Adrenal gland (tissue), 12 donors: Measurements from ENCODE around the gene CACNA1B. TPM values are rescaled to one million over a fixed set of nuclear protein-coding genes. Genes with fewer than 3 reads are reported as not detected.

Experiments
- DNase-seq, 7 donors: peaks; one replicate each; pipeline ENCODE4 v3.0.0-alpha.2; 2019 to 2020
- H3K27ac ChIP-seq, 5 donors: fragments of 200-600 bp; sonication (generic) in 4 of 5; 1 replicate in 3 of 5; 2 replicates in 2 of 5; pipeline versions ENCODE4 v1.5.1 to v1.8.0; 2016 to 2020; ENCODE audit warnings: mild to moderate bottlenecking in 1 of 5
- H3K27me3 ChIP-seq: fragments of 200-600 bp; 2 replicates; pipeline ENCODE4 v1.8.0; 2021
- H3K36me3 ChIP-seq, 2 donors: fragments of 200-600 bp; replicated peaks in 1 of 2; 1 replicate in 1 of 2; 2 replicates in 1 of 2; pipeline versions ENCODE4 v1.5.1 to v1.8.0; 2018 to 2022
- H3K4me1 ChIP-seq, 2 donors: fragments of 200-600 bp; replicated peaks in 1 of 2; 1 replicate in 1 of 2; 2 replicates in 1 of 2; pipeline versions ENCODE4 v1.5.1 to v1.8.0; 2018 to 2021
- H3K4me3 ChIP-seq, 4 donors: fragments of 200-600 bp; sonication (generic) in 3 of 4; one replicate each; pipeline ENCODE4 v1.5.1; 2016 to 2018
- H3K9me3 ChIP-seq, 3 donors: fragments of 200-600 bp; sonication (generic) in 1 of 3; replicated peaks in 1 of 3; 1 replicate in 2 of 3; 2 replicates in 1 of 3; pipeline versions ENCODE4 v1.5.1 to v1.8.0; 2016 to 2021
- POLR2A ChIP-seq, 2 donors: fragments of 450-650 bp; IDR thresholded peaks; one replicate each; pipeline ENCODE4 v1.6.1; 2017; ENCODE audit warnings: antibody characterized with exemption in 2 of 2, mild to moderate bottlenecking in 2 of 2, moderate library complexity in 1 of 2
- WGBS, 4 donors: extraction: QIAGEN DNeasy Blood & Tissue Kit in 2 of 4; methylation state at CpG; one replicate each; pipeline versions ENCODE4 v1.1.5 to v1.1.7; 2013 to 2017; 5-methylcytosine and 5-hydroxymethylcytosine counted together
- intact Hi-C, 2 donors: fragments of 100-400 bp; cut with DNase I; formaldehyde crosslinking; loops; one replicate each; pipeline versions ENCODE4 v1.14.1 to v1.15.0; 2022 to 2023
- polyA plus RNA-seq, 3 donors: library from polyadenylated mRNA; stranded (reverse); fragments of 200-250 nt in 2 of 3; fragments of 350-450 nt in 1 of 3; fragmentation: Illumina TruSeq in 1 of 3; extraction: RNeasy Lipid Tissue Mini Kit (QIAGEN cat#74804) in 1 of 3; gene quantifications; one replicate each; pipeline ENCODE4 v1.2.3, GENCODE V29; 2013 to 2014
- total RNA-seq, 9 donors: library from RNA; depleted of rRNA in 4 of 9; stranded (reverse); fragments of >200 nt in 4 of 9; fragments of 120-200 nt in 1 of 9; fragmentation: NEBNext Ultra II Directional in 1 of 9; extraction: Animal tissue kit (Norgen Biotek cat#: 25700) in 1 of 9; gene quantifications; one replicate each; pipeline versions ENCODE4 v1.1.0 to v1.2.4, GENCODE V29; 2013 to 2023
- TF ChIP-seq, protein P1 (sequence below), 6 experiments: fragments of 450-650 bp in 4 of 6; fragments of 200-600 bp in 2 of 6; sonication (generic) in 1 of 6; IDR thresholded peaks; 1 replicate in 5 of 6; 2 replicates in 1 of 6; pipeline versions ENCODE4 v1.5.1 to v1.8.0; 2016 to 2021; ENCODE audit warnings: antibody characterized with exemption in 6 of 6, mild to moderate bottlenecking in 2 of 6, moderate library complexity in 1 of 6
- donor health status: healthy with polysubstance abuse.
- donor health status: Bipolar disorder and iron deficiency.
- donor health status: DM: yes; HTN: yes; CAD: no.
- donor health status: DM: no; HTN: no; CAD: no.
- donor health status: DM: no; HTN: no; CAD: no.
- donor health status: DM: yes; HTN: yes; CAD: no.

Gene CACNA1B
- total and polyA plus RNA-seq, 12 donors, result 0.04 to 4.9 (median 1.1) TPM; not detected in 1

DNA sequence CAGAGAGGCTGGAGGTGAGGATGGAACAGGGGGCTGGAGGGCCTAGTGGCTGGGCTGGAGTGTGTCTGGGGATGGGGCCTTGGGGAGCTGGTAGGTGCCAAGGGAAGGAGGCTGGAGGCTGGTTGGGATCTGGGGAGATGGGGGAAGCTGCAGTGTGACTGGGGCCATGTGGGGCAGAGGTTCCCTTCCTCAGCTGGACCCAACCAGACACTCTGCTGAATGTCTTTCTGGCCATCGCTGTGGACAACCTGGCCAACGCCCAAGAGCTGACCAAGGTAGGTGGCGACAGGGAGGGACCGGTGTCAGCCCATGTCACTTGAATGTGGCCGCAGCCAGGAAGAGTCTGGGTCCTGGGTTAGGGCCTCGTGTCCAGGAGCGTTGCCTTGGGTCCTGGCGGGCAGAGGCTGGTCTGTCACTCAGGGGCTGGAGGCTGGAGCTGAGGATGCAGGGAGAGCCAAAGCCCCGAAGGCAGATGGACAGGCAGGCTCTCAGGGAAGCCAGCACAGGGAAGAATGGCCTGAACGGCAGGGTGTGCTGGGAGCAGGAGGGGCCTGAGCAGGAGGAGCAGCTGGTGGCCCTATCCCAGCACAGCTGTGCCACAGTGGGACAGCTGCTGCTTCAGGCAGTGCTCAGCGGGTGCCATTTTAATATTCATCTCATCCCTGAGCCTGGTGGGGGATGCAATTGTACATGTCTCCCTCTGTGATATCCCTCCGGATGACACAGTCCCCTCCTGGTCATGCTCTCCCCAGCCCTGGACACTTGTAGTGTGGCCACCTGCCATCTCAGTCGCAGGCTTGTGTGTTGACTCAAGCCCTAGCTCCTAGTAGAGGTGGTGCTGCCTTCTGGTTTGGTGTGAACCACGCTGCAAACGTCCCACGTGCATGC, 132.5 kb downstream of the CACNA1B start:
- Histone ChIP-seq H3K36me3 (no peaks in the 10 kb centered on the region), H3K9me3 (no peaks in the 10 kb centered on the region), H3K27ac (no peak overlapping the region), H3K4me3 (no peak overlapping the region), H3K4me1 (no peaks in the 10 kb centered on the region), H3K27me3 (no peaks in the 10 kb centered on the region)
- 71 to 86% (median 78%) methylated on average over 10 to 16 of the region's 16 CpGs for WGBS, 4 donors
- DNase-seq, result peak in 2 of 7 donors; percentile 9 to 52
- intact Hi-C loops, result no loop called here
- TF ChIP-seq, protein P1, sequence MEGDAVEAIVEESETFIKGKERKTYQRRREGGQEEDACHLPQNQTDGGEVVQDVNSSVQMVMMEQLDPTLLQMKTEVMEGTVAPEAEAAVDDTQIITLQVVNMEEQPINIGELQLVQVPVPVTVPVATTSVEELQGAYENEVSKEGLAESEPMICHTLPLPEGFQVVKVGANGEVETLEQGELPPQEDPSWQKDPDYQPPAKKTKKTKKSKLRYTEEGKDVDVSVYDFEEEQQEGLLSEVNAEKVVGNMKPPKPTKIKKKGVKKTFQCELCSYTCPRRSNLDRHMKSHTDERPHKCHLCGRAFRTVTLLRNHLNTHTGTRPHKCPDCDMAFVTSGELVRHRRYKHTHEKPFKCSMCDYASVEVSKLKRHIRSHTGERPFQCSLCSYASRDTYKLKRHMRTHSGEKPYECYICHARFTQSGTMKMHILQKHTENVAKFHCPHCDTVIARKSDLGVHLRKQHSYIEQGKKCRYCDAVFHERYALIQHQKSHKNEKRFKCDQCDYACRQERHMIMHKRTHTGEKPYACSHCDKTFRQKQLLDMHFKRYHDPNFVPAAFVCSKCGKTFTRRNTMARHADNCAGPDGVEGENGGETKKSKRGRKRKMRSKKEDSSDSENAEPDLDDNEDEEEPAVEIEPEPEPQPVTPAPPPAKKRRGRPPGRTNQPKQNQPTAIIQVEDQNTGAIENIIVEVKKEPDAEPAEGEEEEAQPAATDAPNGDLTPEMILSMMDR (IDR thresholded peaks at IDR 0.05), result no peak
- no peak for TF ChIP-seq POLR2A (IDR thresholded peaks at IDR 0.05)

DNA sequence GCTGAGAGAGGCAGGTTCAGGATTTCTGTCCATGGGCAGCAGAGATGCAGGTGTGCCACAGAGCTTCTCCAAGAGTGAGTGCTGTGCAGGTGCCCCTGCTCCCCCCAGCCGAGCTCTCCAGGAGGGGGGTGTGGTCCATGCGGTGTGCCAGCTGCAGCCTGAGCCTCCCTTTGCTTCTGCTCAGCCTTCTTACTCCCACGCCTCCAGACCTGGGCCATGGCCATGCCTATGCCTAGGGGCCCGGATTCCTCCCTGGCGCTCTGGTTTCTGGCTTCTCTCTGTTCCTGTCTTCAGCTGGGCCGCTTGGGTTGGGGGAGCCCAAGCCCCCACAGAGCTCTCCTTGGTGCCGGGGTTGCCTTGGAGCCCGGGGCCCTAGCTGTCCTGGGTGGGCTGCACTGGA, 133.3 kb downstream of the CACNA1B start:
- Histone ChIP-seq H3K4me1 (no peaks in the 10 kb centered on the region), H3K4me3 (no peak overlapping the region), H3K36me3 (no peaks in the 10 kb centered on the region), H3K9me3 (no peaks in the 10 kb centered on the region), H3K27ac (no peak overlapping the region), H3K27me3 (no peaks in the 10 kb centered on the region)
- DNase-seq, result peak in 1 of 7 donors; percentile 39
- 57 to 73% (median 70%) methylated on average over 7 to 8 of the region's 8 CpGs for WGBS, 4 donors
- intact Hi-C loops, result no loop called here
- TF ChIP-seq, protein P1 (IDR thresholded peaks at IDR 0.05), result no peak
- TF ChIP-seq POLR2A (IDR thresholded peaks at IDR 0.05), result no peak

DNA sequence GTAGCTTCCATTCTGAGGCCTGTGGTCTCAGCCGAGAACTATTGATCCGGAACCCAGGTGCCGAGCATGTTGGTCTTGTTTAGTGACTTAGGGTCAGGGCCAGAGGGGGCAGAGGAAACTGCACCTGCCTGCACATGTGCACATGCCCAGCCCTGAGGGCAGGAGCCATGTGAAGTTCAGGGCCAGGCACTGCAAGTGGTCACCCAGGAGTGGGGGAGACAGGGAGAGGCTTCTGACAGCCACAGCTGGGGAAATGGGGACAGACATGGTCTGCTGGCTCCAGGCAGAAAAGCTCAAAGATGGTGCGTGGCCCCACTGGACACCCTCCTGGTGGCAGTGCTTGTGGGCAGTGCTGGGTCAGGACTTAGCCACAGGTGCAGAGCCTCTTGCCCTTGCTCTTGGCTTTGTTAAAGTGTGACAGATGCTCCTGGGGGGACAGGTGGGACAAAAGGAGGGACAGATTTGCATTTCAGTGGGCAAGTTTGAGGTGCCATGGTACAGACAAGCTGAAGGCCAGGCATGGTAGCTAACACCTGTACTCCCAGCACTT, 134.4 kb downstream of the CACNA1B start:
- TF ChIP-seq POLR2A (IDR thresholded peaks at IDR 0.05), result no peak
- TF ChIP-seq, protein P1 (IDR thresholded peaks at IDR 0.05), result no peak
- intact Hi-C loops, result no loop called here
- no peaks in the 10 kb centered on the region for H3K9me3 ChIP-seq
- DNase-seq, result peak in 1 of 7 donors; percentile 35
- H3K4me3 ChIP-seq, result no peak overlapping the region
- no peaks in the 10 kb centered on the region for H3K4me1 ChIP-seq
- H3K36me3 ChIP-seq, result no peaks in the 10 kb centered on the region
- H3K27me3 ChIP-seq, result no peaks in the 10 kb centered on the region
- H3K27ac ChIP-seq, result no peak overlapping the region
- WGBS, 4 donors, result 70 to 96% (median 86%) methylated on average over 4 of the region's 4 CpGs; no CpG with 5 or more reads in 1 of the 4 donors

DNA sequence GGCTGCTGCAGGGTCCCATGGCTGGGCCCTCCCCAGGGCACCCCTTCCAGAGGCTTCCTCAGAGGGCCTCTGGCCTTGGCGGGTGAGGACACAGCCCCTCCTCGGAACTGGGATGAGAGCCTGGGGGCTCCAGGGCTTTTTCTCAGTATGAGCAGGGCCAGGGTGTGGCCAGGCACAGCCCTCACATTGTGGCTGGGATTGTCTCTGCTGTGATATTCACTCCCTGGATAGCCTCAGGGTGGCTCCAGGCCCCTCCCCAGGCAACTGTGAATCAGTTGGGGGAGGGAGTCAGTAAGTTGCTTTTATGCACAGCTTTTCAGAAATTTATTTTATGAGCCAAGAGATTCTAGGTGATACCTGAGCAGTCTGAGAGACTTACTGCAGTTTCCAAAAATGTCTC, 135.7 kb downstream of the CACNA1B start:
- WGBS, 4 donors, result 73 to 83% (median 82%) methylated on average over 2 of the region's 2 CpGs; no CpG with 5 or more reads in 1 of the 4 donors
- TF ChIP-seq, protein P1 (IDR thresholded peaks at IDR 0.05), result no peak
- TF ChIP-seq POLR2A (IDR thresholded peaks at IDR 0.05), result no peak
- intact Hi-C loops, result no loop called here
- DNase-seq, result peak in 1 of 7 donors; percentile 29
- H3K4me3 ChIP-seq, result no peak overlapping the region
- no peak overlapping the region for H3K27ac ChIP-seq
- H3K4me1 ChIP-seq, result no peaks in the 10 kb centered on the region
- H3K27me3 ChIP-seq, result no peaks in the 10 kb centered on the region
- no peaks in the 10 kb centered on the region for H3K9me3 ChIP-seq
- H3K36me3 ChIP-seq, result no peaks in the 10 kb centered on the region
